Endothelial cell of umbilical vein (primary cell): ENCODE results near the gene PDHX.

Experiments
- CTCF ChIP-seq, 2 donors: IDR thresholded peaks; 1 replicate in 1 of 2; 2 replicates in 1 of 2; pipeline ENCODE4 v1.5.1; 2011; ENCODE audit warnings: low read length in 2 of 2, mild to moderate bottlenecking in 2 of 2, moderate library complexity in 2 of 2, control low read depth in 1 of 2, inconsistent platforms in 1 of 2, low read depth in 1 of 2; ENCODE audit not compliant: insufficient read depth in 1 of 2; ENCODE audit errors: extremely low read depth in 1 of 2
- POLR2A ChIP-seq: IDR thresholded peaks from 2 replicates; pipeline ENCODE4 v1.6.1; 2012; ENCODE audit warnings: low read depth, mild to moderate bottlenecking, control low read depth, low read length
- POLR2AphosphoS5 ChIP-seq: IDR thresholded peaks from 2 replicates; pipeline ENCODE4 v1.6.1; 2012; ENCODE audit warnings: low read depth, mild to moderate bottlenecking, control low read depth, low read length, moderate library complexity; ENCODE audit not compliant: insufficient read depth

- TF ChIP-seq POLR2AphosphoS5 (no peak), CTCF (IDR thresholded peaks at IDR 0.05; ENCODE audit: extremely low read depth in 1 of 2, insufficient read depth in 1 of 2, low read depth in 1 of 2, low read length in 2 of 2) (no peak), POLR2A (no peak)
These were observed 72.2 kb downstream of the PDHX start for GRCh38 chr11:34988294-34989255.
